ENCODE measurements around the gene PLCL1. TPM values are rescaled to one million over a fixed set of nuclear protein-coding genes. Genes with fewer than 3 reads are reported as not detected.

PLCL1 gene
- total RNA-seq, 2 donors from 2014 or later = 2.0 to 2.9 TPM

DNA sequence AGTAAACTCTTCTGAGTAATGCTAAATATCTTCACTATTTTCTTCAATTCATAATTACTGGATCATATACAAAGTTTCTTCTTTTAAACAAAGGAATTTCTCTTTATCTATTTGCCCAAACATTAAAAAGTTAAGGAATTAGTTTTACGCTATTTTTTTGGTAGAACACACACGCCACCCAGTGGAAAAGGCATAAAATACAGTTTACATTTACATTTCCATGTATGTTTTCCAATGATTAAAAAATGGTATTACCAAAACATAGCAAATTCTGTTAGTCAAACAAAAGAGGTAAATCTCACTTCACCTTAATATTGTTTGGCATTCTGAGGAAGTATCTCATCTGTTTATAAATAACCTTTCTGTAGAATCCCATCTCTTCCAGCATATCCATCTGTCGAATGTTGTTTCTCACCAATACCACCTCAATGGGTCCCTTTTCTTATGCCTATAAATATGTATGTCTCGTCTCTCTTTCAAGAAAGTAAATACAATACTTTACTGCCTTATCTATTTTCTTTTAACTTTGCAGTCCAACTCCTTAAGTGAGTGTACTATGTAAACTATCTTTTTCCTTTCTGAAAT is 26.5 kb upstream of the PLCL1 start:
- ATAC-seq (no peak), DNase-seq (no peak)
- H3K27ac ChIP-seq = no peak overlapping the region
- intact Hi-C loops (cut with DNase I) = no loop called here
- TF ChIP-seq, protein P1, sequence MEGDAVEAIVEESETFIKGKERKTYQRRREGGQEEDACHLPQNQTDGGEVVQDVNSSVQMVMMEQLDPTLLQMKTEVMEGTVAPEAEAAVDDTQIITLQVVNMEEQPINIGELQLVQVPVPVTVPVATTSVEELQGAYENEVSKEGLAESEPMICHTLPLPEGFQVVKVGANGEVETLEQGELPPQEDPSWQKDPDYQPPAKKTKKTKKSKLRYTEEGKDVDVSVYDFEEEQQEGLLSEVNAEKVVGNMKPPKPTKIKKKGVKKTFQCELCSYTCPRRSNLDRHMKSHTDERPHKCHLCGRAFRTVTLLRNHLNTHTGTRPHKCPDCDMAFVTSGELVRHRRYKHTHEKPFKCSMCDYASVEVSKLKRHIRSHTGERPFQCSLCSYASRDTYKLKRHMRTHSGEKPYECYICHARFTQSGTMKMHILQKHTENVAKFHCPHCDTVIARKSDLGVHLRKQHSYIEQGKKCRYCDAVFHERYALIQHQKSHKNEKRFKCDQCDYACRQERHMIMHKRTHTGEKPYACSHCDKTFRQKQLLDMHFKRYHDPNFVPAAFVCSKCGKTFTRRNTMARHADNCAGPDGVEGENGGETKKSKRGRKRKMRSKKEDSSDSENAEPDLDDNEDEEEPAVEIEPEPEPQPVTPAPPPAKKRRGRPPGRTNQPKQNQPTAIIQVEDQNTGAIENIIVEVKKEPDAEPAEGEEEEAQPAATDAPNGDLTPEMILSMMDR (IDR thresholded peaks at IDR 0.05) = peak; percentile 11 to 82 (median 75)
- TF ChIP-seq POLR2A (IDR thresholded peaks at IDR 0.05) = no peak
- no peaks in the 10 kb centered on the region for H3K4me1 ChIP-seq
- no peaks in the 10 kb centered on the region for H3K27me3 ChIP-seq
- no peaks in the 10 kb centered on the region for H3K9me3 ChIP-seq
- H3K36me3 ChIP-seq (replicated peaks in 1 of 2; ENCODE audit: insufficient read depth in 1 of 2, low read depth in 2 of 2) = no peaks in the 10 kb centered on the region
- H3K4me3 ChIP-seq = no peak overlapping the region
- WGBS, 2 donors = 19 to 22% methylated on average over 4 of the region's 4 CpGs

DNA sequence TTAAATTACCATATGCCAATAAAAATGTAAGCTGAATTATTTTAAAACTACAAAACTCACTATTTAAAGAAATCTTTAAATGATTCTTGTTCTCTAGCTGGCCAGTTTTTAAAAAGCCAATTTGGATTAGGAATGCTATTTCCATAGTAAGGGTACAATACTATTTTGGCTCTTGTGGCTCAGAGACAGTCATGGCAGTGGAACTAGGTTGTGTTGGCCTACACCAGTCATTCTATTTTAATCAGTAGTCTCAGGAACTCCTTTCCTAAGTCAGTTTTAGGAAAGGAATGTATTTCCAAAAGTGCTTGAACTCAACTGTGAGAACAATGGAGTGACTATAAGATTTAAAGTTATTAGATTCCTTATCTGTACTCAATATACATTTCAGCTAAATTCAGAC is 25.1 kb upstream of the PLCL1 start:
- ATAC-seq = no peak
- Histone ChIP-seq H3K4me1 (no peaks in the 10 kb centered on the region), H3K27ac (no peak overlapping the region), H3K4me3 (no peak overlapping the region), H3K36me3 (replicated peaks in 1 of 2; ENCODE audit: insufficient read depth in 1 of 2, low read depth in 2 of 2) (no peaks in the 10 kb centered on the region), H3K27me3 (no peaks in the 10 kb centered on the region), H3K9me3 (no peaks in the 10 kb centered on the region)
- TF ChIP-seq, protein P1 (IDR thresholded peaks at IDR 0.05) = no peak
- no peak for TF ChIP-seq POLR2A (IDR thresholded peaks at IDR 0.05)
- intact Hi-C loops (cut with DNase I) = no loop called here
- DNase-seq = no peak

- no peaks in the 10 kb centered on the region for H3K36me3 ChIP-seq (replicated peaks in 1 of 2; ENCODE audit: insufficient read depth in 1 of 2, low read depth in 2 of 2)
- H3K9me3 ChIP-seq = no peaks in the 10 kb centered on the region
- TF ChIP-seq POLR2A (IDR thresholded peaks at IDR 0.05) = no peak
- TF ChIP-seq, protein P1 (IDR thresholded peaks at IDR 0.05) = no peak
- ATAC-seq (no peak), DNase-seq (no peak)
- H3K4me3 ChIP-seq = no peak overlapping the region
- no peaks in the 10 kb centered on the region for H3K27me3 ChIP-seq
- H3K27ac ChIP-seq = no peak overlapping the region
- intact Hi-C loops (cut with DNase I) = no loop called here
- WGBS, 2 donors = 14 to 15% methylated on average over 1 of the region's 1 CpG
- H3K4me1 ChIP-seq = peaks cover 10% of the 10 kb centered on the region
These were observed 22.3 kb upstream of the PLCL1 start for GRCh38 chr2:197782126-197782525.

GRCh38 chr2:197784956-197785941 is 19.1 kb upstream of the PLCL1 start, which contains the start of gene BOLL:
Gene BOLL, minus strand, starts transcription at chr2:197785319. Its CDS starts 3,469 bp downstream, at chr2:197781850.
- TF ChIP-seq POLR2A (IDR thresholded peaks at IDR 0.05) = no peak
- TF ChIP-seq, protein P1 (IDR thresholded peaks at IDR 0.05) = no peak
- Histone ChIP-seq H3K27me3 (no peaks in the 10 kb centered on the region), H3K9me3 (no peaks in the 10 kb centered on the region), H3K36me3 (replicated peaks in 1 of 2; ENCODE audit: insufficient read depth in 1 of 2, low read depth in 2 of 2) (no peaks in the 10 kb centered on the region), H3K27ac (no peak within 1 kb of the TSS), H3K4me3 (peak within 1 kb of the TSS; percentile 28 to 30), H3K4me1 (peaks cover 10% of the 10 kb centered on the region)
- WGBS, 2 donors = 86 to 92% methylated on average over 49 to 80 of the region's 80 CpGs
- no peak for ATAC-seq
- DNase-seq = no peak
- intact Hi-C loops (cut with DNase I) = no loop called here
